DND-41 (cell line): ENCODE data around the gene S100A12.

Experiments
- EZH2 ChIP-seq: IDR thresholded peaks from 3 replicates; pipeline ENCODE4 v1.6.1; 2012; ENCODE audit warnings: borderline replicate concordance, low read depth, mild to moderate bottlenecking, moderate library complexity, low read length, inconsistent platforms; ENCODE audit not compliant: severe bottlenecking
- TF ChIP-seq, protein P1 (sequence below): IDR thresholded peaks from 2 replicates; pipeline ENCODE4 v1.5.1; 2012; ENCODE audit warnings: borderline replicate concordance, low read length, moderate library complexity, mild to moderate bottlenecking; ENCODE audit not compliant: poor library complexity, severe bottlenecking; ENCODE audit errors: extremely low read depth

DNA sequence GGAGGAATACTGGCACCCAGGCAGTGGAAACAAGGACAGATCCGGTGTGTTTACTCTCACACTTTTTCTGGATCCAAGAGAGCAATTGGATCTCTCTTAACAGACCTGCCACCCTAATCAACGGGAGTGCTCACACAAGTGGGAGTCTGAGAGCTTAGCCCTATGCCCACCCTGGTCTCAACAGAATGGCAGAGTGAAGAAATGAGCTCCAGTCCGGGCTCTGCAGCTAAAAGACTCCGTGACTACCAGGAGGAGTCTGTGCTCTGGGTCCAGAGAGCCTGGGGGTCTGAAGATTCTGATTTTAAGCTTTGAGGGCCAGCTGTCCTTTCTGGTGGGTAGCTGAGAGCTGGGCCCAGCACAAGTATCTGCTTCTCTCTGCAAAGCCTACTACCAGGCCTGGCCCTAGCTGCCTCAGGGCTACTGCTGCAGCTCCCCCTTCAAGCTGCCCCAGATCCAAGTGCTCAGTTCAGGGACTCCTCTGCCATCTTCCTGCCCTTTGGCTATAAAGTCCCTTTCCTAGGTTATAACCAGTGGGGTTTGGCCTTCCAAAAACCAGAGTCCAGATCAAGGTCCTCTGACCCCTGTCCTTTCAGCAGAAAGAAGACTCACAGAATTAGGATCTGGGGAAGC, 13.8 kb downstream of the S100A12 start:
- TF ChIP-seq, protein P1, sequence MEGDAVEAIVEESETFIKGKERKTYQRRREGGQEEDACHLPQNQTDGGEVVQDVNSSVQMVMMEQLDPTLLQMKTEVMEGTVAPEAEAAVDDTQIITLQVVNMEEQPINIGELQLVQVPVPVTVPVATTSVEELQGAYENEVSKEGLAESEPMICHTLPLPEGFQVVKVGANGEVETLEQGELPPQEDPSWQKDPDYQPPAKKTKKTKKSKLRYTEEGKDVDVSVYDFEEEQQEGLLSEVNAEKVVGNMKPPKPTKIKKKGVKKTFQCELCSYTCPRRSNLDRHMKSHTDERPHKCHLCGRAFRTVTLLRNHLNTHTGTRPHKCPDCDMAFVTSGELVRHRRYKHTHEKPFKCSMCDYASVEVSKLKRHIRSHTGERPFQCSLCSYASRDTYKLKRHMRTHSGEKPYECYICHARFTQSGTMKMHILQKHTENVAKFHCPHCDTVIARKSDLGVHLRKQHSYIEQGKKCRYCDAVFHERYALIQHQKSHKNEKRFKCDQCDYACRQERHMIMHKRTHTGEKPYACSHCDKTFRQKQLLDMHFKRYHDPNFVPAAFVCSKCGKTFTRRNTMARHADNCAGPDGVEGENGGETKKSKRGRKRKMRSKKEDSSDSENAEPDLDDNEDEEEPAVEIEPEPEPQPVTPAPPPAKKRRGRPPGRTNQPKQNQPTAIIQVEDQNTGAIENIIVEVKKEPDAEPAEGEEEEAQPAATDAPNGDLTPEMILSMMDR, result no peak
- no peak for TF ChIP-seq EZH2
